ENCODE measurements around the gene CDHR4.
"Not testable (repeated sequence)": the region's sequence is repeated elsewhere in the genome, so short reads cannot be mapped to it uniquely, and the experiment has no call there.

CDHR4 gene

DNA sequence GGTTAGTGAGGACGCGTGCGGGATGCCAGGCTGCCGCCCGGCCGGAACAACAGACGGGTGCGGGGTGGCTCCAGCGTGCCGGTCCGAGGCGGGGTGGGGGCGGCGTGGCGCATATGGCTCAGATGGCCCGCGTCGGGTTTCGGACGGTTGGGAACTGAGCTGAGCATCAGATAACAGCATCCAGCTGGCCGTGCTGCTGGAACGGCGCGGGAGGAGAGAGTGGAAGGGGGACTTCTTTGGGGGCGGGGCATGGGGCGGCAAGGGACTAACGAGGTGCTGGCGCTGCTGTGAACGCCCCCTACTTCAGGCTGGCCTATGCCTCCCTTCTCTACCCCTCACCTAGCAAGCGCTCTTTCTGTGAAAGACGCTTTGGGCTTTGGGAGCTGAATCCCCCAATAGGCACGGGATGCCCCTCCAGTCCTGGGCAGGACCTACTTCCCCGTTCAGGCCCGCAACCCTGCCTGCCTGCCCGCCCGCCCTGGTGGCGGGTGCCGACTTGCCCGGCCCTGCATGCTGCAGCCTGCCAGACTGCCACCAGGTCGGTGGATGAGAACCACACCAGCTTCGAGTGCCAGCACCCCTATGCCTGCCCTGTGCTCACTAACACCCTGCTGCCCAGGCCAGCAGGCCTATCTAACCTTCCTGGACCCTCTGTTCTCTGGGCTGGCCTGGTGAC is 3.9 kb upstream of the CDHR4 start:
- peak; percentile 39 for DNase-seq

DNA sequence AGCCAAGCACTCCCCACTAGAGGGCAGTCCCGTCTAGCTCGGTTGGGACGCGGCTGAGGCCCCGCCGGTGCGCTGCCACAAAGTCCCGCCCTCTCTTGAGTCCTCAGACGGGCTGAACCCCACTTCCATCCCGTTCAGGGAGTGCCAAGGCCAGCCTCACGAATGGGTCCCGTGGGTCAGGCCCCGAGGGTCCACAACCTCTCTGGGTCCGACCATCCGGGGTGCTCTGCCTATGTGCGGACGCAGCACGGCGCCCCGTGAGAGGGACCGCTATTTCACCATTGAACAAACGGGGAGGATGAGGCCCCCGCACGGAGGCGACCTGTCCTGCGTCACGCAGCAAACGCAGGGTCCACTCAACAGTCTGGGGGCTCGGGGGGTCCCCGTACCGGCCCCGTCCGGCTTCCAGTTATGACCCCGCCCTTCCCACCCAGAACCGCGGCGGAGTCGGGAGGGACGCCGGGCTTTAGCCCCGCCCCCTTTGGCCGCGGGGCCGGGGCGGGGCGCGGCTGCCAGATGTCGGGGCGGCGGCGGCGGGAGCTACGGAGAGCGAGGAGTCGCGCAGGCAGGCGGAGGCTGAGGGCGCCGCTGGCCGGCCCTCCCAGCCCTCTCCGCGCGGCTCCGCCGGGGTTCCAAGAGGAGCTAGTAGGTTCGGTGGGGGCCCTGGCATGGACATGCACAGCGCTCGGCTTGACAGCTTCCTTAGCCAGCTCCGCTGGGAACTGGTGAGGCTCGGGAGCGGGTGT is 3.2 kb upstream of the CDHR4 start, which contains the start of gene INKA1:
INKA1 (plus strand) TSS at position 543 of the 746 bp plus-strand sequence; CDS start at position 675, 132 bp downstream.
- DNase-seq: peak; percentile 75

DNA sequence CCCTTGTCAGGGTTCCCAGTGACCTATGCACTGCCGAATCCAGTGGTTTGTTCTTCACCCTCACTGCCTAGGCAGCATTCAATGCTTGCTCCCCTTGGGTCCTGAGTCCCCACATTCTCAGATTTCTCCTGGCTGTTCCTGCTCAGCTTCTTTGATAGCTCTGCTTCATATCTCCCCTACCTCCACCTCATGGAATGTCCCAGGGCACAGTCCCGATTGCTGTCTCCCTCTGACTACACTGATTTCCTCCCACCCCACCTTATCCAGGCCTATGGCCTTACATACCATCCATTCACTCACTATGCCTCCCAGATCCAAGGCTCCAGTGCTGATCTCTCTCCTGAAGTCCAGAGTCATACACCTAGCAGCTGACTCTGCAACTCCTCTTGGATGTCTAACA is 1.5 kb upstream of the CDHR4 start:
- DNase-seq: no peak

DNA sequence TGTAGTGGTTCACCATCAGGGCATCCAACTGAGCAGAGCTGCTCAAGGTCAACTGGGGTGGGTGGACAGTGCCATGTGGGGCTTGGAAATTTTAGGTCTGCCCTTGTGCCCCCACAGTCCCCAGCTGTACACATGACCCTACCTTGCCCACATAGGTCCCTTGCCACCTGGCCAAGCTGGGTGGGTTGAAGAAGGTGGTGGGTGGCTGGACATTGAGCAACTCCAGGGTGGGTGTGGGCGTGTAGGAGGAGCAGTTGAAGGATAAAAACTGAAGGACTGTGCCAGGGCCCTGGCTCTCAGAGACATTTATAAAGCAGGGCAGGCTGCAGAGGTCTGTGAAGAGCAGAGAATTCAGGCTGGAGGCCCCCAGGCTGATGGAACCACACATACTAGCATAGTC is 568 bp downstream of the CDHR4 start:
- no peak for DNase-seq

DNA sequence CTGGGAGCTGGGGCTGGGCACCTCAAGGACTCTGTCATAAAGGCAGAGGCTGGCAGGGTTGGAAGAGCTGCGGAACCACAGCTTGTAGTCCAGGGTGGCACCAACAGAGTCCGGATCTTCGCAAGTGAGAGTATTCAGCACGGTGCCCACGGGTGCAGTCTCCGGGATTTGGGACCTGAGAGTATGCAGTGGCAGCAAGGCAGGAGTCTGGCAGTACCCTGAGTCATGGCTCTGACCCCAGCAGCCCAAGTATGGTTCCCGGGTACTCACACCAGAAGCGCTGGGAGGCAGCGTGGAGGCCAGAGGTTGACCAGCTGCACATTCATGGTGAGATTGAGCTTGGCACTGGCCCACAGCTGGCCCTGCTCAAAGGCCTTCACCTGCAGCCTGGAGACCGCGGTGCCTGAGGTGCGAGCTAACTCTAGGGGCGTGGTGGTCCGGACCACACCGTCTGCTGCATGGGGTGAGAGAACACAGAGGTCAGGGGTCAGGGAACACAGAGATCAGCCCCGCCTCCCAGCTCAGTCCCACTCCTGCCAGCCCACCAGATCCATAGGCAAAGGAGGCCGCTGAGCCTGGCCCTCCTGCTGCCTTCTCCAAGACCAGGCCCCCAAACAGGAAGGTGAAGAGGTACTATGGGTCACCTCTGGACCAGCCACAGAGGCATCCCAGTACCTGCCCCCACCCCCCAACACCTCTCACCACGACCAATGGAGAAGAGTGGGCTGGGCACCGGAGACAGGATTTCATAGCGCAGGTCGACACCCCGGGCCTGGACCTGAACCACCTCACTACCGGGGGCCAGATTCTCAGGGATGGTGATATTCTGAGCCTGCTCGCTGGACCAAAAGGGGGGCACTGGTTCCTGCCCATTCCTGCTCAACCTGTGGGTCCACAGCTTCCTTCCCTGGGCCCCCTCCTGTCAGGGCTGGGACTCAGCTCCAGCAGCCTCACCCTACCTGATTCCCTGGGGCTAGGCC is 4.5 kb downstream of the CDHR4 start:
- no peak for DNase-seq

DNA sequence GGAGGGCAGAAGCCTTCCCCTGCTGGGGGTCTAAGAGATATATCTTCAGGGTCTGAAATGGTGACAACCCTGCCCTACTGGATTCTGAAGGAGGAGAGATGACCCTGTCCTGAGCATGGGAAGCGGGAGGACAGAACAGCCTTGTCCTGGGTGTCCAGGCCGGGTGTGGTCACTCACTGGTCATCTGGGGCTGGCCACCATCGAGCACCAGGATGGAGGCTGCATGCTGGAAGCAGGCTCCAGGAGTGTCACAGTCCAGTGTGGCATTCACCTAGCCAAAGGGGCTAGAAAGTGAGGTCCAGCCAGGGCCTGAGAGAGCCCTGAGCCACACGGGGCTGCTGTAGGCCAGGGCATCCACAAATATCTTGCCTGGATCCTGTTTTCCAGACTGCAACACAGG is 5.2 kb downstream of the CDHR4 start:
- no peak for DNase-seq

DNA sequence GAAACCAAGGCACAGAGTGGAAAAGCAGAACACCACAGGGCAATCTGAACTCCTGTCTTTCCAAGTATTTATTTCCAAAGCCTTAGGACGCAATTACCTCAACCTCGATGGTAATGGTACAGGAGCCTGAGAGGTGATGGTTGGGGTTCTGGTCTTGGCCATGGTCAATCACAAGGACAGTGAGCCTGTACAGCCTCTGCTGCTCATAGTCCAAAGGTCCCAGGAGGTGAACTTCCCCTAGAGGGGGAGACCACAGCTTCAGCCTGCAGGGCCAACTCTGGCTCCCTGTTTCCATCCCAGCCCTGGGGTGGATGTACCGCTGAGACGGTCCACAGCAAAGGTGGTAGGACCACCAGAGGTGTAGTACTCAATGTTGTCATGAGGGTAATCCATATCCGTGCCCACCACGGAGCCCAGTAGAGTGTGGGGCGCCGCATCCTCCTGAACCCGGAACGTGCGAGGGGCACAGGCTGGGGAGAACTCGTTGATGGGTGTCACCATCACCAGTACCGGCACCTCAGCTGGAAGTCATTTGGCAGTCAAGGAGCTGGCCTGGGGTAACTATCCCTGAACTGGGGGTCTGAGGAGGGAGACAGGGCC is 6.1 kb downstream of the CDHR4 start:
- no peak for DNase-seq

DNA sequence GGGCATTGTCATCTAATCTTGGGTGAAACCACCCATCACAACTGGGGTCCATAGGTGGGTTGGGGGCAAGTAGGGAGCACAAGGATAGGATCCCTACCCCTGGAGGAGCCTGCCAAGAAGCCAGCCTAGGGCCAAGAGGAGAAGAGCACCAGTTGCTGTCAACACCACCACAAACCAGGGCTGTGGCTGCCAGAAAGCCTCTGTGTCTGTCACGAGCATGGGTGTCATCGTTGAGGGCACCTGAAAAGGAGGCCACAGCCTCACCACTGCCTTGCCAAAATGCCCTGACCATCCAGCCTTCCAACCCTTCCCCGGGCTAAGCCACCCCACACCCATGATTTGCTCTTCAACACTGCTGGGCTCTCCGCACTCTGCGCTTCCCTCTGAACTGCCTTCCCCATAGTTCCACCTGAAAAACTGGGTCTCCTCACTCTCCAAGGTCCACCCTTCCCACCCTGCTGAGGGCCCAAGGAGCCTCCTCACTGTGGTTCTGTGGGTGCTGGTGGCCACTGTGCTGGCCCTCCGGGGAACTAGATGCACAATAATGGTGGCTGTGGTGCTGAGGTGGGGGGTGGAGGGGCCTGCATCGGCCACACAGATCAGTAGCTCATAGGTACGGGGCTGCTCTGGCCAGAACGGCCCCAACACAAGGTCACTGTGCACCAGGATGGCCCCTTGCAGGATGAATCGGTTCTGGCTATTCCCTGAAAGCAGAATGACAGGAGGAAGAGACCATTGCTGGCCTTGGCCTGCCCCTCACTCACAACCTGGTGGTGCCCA is 7.1 kb downstream of the CDHR4 start:
- no peak for DNase-seq

DNA sequence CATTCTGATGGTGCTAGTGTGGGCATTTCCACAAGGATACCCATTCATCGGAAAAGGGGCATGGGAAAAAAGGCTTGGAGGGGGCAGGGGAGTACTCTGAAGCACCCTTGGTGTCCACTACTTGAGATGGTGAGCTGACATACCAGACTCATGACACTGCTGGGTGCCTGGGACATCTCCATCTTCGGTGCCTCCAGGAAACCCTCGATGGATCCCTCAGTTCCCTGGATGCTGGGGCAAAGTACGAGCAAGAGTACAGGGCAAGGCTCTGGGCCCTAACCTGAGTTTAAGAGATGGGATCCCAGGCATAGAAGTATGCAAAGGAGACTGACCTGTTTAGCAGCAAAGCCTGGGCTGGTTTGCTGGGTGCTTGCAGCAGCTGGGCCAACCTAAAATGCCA is 8.1 kb downstream of the CDHR4 start:
- DNase-seq: no peak

DNA sequence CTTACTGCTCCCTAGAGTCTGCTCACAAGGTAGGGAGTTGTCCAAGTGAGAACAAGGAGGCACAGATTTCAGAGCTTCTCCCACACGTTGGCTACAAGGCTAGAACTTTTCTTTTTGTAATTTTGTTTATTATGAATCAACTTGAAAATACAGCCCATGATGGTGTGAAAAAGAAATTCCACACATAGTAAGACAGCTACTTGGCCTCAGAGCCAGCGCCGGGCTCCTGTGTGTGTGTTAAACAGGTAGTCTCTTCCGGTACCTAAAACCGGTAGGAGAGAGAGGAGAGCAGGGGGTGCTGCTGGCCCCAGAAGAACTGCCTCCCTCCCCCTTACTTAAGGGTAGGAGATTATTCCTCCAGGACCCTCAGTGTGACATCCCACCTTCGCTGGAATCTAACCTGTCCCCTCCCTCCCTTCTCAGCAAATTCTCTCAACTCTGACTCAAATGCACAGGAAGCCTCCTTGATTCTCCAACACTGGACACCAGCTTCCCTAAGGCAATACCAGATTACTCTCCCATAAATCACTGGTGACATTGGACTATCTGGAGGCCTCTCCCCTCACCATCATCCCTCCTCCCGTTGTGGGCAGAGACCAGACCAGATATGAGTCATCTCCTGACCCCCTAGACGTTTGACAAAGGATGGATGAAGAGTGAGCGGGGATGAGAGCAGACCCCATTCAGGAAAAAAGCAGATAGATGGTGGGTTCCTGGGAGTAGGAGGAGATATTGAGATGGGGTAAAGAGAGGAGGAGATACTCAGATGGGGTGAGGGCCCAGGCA is 8.9 kb downstream of the CDHR4 start:
- DNase-seq: no peak

DNA sequence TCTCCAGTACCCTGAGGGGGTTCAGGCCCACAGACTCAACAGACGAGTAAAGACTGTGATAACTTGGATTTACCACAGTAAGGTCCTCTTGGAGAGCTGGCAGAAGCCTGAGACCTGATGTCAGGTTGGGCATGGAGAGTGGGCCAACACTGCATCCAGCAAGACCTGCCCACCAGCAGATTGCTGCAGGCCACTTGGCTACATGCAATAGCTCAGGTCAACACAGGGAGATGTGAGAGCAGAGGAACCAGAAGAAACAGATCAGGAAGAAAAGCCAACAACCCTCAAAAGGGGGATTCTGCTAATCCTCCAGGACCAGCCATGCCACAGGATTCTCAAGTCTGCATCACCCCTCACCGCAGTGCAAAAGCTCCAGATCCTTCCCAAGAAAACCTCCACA is 11.6 kb downstream of the CDHR4 start:
- no peak for DNase-seq

DNA sequence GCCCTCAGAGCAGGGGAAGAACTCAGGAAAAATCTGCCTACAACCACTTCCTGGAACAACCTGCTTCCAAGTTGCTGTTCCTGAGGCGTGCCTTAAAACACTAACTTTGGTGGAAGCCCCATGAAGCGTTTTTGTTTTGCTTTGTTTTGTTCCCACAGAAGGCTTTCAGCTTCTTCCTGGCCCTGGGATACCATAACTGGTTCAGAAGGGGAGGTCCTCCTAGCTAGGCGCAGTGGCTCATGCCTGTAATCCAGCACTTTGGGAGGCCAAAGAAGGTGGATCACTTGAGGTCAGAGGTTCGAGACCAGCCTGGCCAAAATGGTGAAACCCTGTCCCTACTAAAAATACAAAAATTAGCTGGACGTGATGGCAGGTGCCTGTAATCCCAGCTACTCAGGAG is 12.1 kb downstream of the CDHR4 start:
- no peak for DNase-seq

DNA sequence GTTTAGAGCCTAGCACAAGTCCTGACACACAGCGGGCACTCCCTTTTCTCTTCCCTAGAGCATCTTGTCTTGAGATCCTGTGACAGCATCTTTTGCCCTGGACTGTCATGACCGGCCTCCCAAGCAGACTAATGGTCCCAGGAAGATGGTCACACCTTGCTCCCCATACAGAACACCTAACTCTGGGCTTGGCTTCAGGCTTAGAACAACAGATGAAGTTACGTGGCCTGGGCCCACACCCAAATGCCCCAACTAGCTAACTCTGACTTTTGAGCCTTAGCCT is 12.6 kb downstream of the CDHR4 start:
- DNase-seq: no peak

DNA sequence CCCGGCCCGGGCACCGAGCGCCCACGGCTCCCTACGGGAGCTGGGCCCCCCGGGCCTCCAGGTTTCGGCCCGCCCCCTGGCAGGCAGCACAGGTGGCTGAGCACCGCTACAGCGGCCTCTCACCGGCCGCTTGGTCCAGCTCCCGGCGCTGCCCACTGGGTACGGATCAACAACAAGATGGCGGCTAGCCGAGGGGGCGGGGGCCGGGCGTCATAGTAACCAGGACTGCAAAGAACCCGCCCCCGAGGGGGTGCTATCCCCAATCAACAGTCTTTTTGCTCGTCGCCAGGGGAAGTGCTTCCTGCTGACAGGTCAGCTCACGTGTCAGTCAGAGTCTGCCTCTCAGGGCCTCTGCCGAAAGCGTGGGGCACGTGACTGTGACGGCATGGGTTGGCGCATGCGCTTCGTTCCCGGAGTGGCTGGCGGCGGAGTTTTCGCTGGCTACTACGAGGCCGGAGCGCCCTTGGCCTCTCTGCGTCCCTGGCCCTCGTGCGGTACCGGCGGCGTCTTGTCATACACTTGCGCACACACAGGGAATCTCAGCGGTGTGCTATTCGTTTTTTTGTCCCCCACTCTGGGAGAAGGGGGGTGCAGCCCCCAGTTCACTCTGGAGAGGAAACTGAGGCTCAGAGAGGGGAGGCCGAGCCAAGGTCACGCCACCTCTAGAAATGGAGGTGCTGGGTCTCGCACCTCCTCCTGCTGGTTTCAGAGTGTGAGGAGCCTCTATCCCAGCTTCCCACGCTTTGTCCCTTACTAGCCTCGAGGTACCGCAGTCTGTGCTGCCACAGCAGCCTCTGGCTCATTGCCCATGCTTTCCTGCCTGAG is 13.1 kb downstream of the CDHR4 start, which contains the start of gene IP6K1:
IP6K1 (minus strand) TSS at position 186 of the 825 bp plus-strand sequence. CDS start 38,502 bp downstream, outside the sequence.
- peak; percentile 95 for DNase-seq

DNA sequence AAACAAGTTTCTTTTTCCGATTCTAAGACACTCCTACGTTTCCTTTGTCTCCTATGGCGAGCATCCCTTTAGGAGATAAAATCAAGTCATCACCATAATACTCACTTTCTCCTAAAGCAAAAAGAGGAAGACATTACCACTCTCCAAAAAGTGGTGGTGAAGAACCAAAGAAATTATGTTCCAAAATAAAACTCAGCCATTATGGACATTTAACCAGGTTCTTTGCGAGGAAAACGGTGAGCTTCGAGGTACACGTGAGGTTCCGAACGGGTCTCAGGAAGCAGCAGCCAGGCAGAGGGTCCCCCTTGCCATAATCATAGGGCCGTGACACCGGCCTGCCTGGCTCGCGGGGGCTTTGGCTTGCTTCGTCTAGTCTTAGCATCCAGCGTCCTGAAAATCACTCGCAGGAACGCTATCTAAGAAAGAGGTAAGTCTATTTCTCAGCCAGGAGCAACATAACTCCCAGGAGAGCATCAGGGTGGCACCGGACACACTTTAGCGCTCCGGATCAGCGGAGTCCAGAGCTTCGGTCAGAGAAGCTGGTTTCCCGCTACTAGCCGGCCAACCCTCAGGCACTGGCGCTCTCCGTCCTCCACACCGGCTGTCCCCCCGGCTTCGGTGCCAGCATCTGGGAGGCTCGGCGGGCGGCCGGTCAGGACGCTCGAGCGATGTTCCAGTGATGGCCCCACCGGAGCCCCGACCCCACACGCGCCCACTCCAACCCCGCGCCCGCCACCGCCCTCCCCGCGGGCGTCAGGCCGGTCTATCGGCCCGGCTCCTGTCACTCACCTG is 13.9 kb downstream of the CDHR4 start:
- DNase-seq: no peak

DNA sequence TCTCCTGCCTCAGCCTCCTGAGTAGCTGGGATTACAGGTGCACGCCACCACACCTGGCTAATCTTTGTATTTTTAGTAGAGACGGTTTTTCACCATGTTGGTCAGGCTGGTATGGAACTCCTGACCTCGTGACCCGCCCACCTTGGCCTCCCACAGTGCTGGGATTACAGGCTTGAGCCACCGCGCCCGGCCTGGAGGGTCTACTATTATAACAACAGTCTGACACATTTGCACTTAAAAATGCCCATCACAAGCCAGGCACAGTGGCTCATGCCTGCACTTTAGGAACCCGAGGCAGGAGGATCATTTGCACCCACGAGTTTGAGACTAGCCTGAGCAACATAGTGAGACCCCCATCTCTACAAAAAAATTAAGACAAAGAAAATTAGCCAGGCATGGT is 17.4 kb downstream of the CDHR4 start:
- not testable (repeated sequence) for DNase-seq

DNA sequence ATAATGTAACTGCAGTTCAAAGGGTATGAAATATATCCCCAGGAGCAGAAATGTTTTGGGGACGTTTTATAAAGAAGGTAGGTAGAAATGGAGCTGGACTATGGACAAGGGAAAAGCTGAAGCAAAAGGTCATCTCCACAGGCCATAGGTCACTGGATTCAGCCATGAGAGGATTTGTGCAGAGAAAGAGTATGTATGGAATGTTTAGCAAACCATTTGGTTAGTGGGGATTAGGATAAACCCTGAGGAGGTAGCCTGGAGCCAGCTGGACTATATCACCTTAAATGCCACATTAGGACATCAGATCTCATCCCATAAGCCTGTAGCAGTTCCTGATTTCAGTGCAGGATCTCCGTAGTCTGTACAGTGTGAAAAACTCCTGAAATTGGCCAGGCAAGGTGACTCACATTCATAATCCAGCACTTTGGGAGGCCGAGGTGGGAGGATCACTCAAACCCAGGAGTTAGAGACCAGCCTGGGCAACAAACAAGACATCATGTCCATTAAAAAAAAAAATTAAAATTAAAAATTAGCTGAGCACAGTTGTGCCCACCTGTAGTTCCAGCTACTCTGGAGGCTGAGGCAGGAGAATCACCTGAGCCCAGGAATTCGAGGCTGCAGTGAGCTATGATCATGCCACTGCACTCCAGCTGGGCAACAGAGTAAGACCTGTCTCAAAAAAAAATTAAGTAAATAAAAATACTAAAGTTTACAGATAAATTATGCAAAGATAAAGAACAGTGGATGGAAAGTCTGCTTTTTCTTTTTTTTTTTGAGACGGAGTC is 18.1 kb downstream of the CDHR4 start:
- no peak for DNase-seq

DNA sequence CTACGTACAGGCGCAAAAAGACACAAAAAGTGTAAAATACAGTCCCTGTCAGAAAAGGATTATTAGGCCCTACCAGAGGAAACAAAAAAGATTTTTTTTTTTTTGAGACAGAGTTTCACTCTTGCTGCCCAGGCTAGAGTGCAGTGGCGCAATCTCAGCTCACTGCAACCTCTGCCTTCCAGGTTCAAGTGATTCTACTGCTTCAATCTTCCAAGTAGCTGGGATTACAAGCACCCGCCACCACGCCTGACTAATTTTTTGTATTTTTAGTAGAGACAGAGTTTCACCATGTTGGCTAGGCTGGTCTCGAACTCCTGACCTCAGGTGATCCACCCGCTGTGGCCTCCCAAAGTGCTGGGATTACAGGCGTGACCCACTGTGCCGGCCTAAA is 18.7 kb downstream of the CDHR4 start:
- not testable (repeated sequence) for DNase-seq
